ENCODE measurements around the gene BATF.

DNA sequence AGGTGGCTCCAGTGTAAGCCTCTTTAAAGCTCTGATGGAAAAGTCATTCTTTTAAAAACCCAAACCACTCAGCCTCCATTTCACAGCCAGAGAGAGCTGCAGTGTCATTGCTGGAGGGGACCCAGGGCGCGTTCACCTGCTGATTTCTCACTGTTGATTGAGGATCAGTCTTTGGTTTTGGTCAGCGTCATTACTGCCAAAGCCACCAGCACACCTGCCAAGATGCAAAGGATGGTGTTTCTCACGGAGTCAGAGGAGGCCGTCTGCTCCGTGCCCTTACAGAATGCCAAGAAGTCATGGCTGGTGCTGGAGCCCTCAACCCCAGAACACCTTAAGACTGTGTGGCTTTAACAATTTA is 32.8 kb upstream of the BATF start:
- TF ChIP-seq, protein P1, sequence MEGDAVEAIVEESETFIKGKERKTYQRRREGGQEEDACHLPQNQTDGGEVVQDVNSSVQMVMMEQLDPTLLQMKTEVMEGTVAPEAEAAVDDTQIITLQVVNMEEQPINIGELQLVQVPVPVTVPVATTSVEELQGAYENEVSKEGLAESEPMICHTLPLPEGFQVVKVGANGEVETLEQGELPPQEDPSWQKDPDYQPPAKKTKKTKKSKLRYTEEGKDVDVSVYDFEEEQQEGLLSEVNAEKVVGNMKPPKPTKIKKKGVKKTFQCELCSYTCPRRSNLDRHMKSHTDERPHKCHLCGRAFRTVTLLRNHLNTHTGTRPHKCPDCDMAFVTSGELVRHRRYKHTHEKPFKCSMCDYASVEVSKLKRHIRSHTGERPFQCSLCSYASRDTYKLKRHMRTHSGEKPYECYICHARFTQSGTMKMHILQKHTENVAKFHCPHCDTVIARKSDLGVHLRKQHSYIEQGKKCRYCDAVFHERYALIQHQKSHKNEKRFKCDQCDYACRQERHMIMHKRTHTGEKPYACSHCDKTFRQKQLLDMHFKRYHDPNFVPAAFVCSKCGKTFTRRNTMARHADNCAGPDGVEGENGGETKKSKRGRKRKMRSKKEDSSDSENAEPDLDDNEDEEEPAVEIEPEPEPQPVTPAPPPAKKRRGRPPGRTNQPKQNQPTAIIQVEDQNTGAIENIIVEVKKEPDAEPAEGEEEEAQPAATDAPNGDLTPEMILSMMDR (conservative IDR thresholded peaks at IDR 0.05; ENCODE audit: low read depth in 2 of 2), result no peak
- TF ChIP-seq, protein P2, sequence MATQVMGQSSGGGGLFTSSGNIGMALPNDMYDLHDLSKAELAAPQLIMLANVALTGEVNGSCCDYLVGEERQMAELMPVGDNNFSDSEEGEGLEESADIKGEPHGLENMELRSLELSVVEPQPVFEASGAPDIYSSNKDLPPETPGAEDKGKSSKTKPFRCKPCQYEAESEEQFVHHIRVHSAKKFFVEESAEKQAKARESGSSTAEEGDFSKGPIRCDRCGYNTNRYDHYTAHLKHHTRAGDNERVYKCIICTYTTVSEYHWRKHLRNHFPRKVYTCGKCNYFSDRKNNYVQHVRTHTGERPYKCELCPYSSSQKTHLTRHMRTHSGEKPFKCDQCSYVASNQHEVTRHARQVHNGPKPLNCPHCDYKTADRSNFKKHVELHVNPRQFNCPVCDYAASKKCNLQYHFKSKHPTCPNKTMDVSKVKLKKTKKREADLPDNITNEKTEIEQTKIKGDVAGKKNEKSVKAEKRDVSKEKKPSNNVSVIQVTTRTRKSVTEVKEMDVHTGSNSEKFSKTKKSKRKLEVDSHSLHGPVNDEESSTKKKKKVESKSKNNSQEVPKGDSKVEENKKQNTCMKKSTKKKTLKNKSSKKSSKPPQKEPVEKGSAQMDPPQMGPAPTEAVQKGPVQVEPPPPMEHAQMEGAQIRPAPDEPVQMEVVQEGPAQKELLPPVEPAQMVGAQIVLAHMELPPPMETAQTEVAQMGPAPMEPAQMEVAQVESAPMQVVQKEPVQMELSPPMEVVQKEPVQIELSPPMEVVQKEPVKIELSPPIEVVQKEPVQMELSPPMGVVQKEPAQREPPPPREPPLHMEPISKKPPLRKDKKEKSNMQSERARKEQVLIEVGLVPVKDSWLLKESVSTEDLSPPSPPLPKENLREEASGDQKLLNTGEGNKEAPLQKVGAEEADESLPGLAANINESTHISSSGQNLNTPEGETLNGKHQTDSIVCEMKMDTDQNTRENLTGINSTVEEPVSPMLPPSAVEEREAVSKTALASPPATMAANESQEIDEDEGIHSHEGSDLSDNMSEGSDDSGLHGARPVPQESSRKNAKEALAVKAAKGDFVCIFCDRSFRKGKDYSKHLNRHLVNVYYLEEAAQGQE (IDR thresholded peaks at IDR 0.05; ENCODE audit: unreplicated experiment), result no peak
- TF ChIP-seq POLR2AphosphoS5 (IDR thresholded peaks at IDR 0.05; ENCODE audit: low read depth) (no peak), JUNB (IDR thresholded peaks at IDR 0.05; ENCODE audit: unreplicated experiment) (no peak), EZH2 (IDR thresholded peaks at IDR 0.05; ENCODE audit: low read depth, unreplicated experiment) (no peak), ZNF331 (CRISPR knock-in tag; IDR thresholded peaks at IDR 0.05; ENCODE audit: low read depth) (no peak), EZH2phosphoT487 (IDR thresholded peaks at IDR 0.05; ENCODE audit: unreplicated experiment) (no peak), STAT1 (IDR thresholded peaks at IDR 0.05; ENCODE audit: unreplicated experiment) (no peak), NANOG (IDR thresholded peaks at IDR 0.05; ENCODE audit: borderline replicate concordance) (no peak), CREB1 (CRISPR knock-in tag; IDR thresholded peaks at IDR 0.05; ENCODE audit: low read depth) (no peak), ZNF114 (CRISPR knock-in tag; IDR thresholded peaks at IDR 0.05) (no peak)

Measured in GM23338 (cell line).